Measurements from ENCODE around the gene BTBD1. TPM values are rescaled to one million over a fixed set of nuclear protein-coding genes. Genes with fewer than 3 reads are reported as not detected.

The BTBD1 gene
- total and polyA plus RNA-seq, 8 donors: 41.4 to 64.5 (median 62.4) TPM

GRCh38 chr15:82999426-82999825, 67.6 kb downstream of the BTBD1 start:
- TF ChIP-seq, protein P1, sequence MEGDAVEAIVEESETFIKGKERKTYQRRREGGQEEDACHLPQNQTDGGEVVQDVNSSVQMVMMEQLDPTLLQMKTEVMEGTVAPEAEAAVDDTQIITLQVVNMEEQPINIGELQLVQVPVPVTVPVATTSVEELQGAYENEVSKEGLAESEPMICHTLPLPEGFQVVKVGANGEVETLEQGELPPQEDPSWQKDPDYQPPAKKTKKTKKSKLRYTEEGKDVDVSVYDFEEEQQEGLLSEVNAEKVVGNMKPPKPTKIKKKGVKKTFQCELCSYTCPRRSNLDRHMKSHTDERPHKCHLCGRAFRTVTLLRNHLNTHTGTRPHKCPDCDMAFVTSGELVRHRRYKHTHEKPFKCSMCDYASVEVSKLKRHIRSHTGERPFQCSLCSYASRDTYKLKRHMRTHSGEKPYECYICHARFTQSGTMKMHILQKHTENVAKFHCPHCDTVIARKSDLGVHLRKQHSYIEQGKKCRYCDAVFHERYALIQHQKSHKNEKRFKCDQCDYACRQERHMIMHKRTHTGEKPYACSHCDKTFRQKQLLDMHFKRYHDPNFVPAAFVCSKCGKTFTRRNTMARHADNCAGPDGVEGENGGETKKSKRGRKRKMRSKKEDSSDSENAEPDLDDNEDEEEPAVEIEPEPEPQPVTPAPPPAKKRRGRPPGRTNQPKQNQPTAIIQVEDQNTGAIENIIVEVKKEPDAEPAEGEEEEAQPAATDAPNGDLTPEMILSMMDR (IDR thresholded peaks at IDR 0.05): no peak
- H3K27me3 ChIP-seq: no peaks in the 10 kb centered on the region
- ATAC-seq (no peak), DNase-seq (no peak)
- peaks cover 0 to 9% of the 10 kb centered on the region in 2 donors for H3K4me1 ChIP-seq
- H3K4me3 ChIP-seq: no peak overlapping the region
- H3K36me3 ChIP-seq: peaks cover 0 to 6% of the 10 kb centered on the region in 2 donors
- no peaks in the 10 kb centered on the region for H3K9me3 ChIP-seq
- H3K27ac ChIP-seq: no peak overlapping the region
- intact Hi-C loops (cut with DNase I): no loop called here

GRCh38 chr15:82995938-82996337, 71.1 kb downstream of the BTBD1 start:
- no peak for ATAC-seq
- peaks cover 0 to 9% of the 10 kb centered on the region in 2 donors for H3K4me1 ChIP-seq

DNA sequence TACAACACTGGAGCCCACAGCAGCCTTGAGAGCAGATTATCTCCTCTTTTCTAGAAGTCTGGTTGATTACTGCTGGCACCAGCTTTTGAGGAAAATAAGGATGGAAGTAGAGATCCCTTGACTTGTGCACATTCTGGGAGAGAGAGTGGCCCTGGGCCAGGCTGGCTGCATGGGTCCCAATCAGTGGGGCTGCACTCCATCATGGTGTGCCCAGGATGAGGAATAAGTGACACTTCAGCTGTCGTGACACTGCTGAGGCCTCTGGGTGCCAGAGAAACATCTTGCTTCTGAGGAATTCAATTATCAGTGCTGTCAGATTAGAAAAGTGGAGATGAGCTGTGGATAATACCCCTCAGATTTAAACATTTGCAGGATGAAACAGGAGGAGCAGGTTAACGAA, 72.0 kb downstream of the BTBD1 start:
- Histone ChIP-seq H3K36me3 (peaks cover 0 to 13% of the 10 kb centered on the region in 2 donors), H3K4me3 (no peak overlapping the region), H3K27ac (no peak overlapping the region), H3K27me3 (no peaks in the 10 kb centered on the region), H3K9me3 (no peaks in the 10 kb centered on the region), H3K4me1 (peaks cover 0 to 4% of the 10 kb centered on the region in 2 donors)
- ATAC-seq (no peak), DNase-seq (no peak)
- TF ChIP-seq, protein P1 (IDR thresholded peaks at IDR 0.05): no peak
- intact Hi-C loops (cut with DNase I): no loop called here

More at GRCh38 chr15:82995938-82996337, 71.1 kb downstream of the BTBD1 start:
- Histone ChIP-seq H3K4me3 (no peak overlapping the region), H3K27me3 (no peaks in the 10 kb centered on the region), H3K27ac (no peak overlapping the region), H3K9me3 (no peaks in the 10 kb centered on the region), H3K36me3 (peaks cover 0 to 8% of the 10 kb centered on the region in 2 donors)
- TF ChIP-seq, protein P1 (IDR thresholded peaks at IDR 0.05): no peak
- no peak for DNase-seq
- intact Hi-C loops (cut with DNase I): no loop called here

DNA sequence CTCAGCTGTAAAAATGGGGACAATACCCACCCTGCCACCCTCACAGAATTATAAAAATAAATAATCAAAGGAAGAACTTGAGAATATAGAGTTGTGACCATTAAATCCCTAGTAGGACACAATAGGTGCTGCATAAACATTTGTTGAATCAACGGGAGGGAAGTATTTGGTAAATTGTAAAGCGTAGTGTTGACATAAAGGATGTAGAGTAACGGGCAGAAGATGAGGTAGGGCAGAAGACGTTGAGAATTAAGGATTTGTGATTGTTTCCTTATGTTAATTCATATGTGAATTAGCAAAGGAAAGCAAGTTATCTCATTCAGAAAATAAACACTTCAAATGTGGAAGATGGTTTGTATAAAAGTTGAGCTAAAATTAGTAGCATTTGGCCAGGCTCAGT, 73.9 kb downstream of the BTBD1 start:
- H3K27ac ChIP-seq: no peak overlapping the region
- peaks cover 0 to 30% of the 10 kb centered on the region in 2 donors for H3K36me3 ChIP-seq
- no peaks in the 10 kb centered on the region for H3K4me1 ChIP-seq
- TF ChIP-seq, protein P1 (IDR thresholded peaks at IDR 0.05): no peak
- ATAC-seq: no peak
- DNase-seq: no peak
- no peak overlapping the region for H3K4me3 ChIP-seq
- H3K27me3 ChIP-seq: no peaks in the 10 kb centered on the region
- H3K9me3 ChIP-seq: no peaks in the 10 kb centered on the region
- intact Hi-C loops (cut with DNase I): no loop called here

GRCh38 chr15:82992436-82992998, 74.5 kb downstream of the BTBD1 start:
- TF ChIP-seq, protein P1 (IDR thresholded peaks at IDR 0.05): no peak
- no peaks in the 10 kb centered on the region for H3K9me3 ChIP-seq
- H3K27ac ChIP-seq: no peak overlapping the region
- peaks cover 0 to 2% of the 10 kb centered on the region in 2 donors for H3K4me1 ChIP-seq
- ATAC-seq (no peak), DNase-seq (no peak)
- H3K27me3 ChIP-seq: no peaks in the 10 kb centered on the region
- H3K36me3 ChIP-seq: peaks cover 0 to 32% of the 10 kb centered on the region in 2 donors
- intact Hi-C loops (cut with DNase I): no loop called here
- H3K4me3 ChIP-seq: no peak overlapping the region

Measured in left lung (tissue), 10 donors.